Tibial nerve (tissue), 4 donors: ENCODE results near the gene DMD. TPM values are rescaled to one million over a fixed set of nuclear protein-coding genes. Genes with fewer than 3 reads are reported as not detected.

Experiments used
- DNase-seq, 2 donors: peaks; one replicate each; pipeline ENCODE4 v3.0.0-alpha.2; 2019; ENCODE audit warnings: low spot score in 2 of 2
- H3K27ac ChIP-seq, 4 donors: fragments of 200-600 bp; sonication (generic) in 3 of 4; one replicate each; pipeline ENCODE4 v1.5.1; 2017 to 2019; ENCODE audit warnings: mild to moderate bottlenecking in 1 of 4
- H3K27me3 ChIP-seq, 2 donors: fragments of 200-600 bp; sonication (generic) in 1 of 2; one replicate each; pipeline versions ENCODE4 v1.5.1 to v1.6.0; 2017 to 2019
- H3K36me3 ChIP-seq, 3 donors: fragments of 200-600 bp; sonication (generic); one replicate each; pipeline ENCODE4 v1.5.1; 2018 to 2019
- H3K4me1 ChIP-seq, 4 donors: fragments of 200-600 bp; sonication (generic) in 3 of 4; one replicate each; pipeline ENCODE4 v1.5.1; 2017 to 2019
- H3K4me3 ChIP-seq, 4 donors: fragments of 200-600 bp; sonication (generic) in 3 of 4; one replicate each; pipeline ENCODE4 v1.5.1; 2017 to 2019; ENCODE audit warnings: mild to moderate bottlenecking in 1 of 4, moderate library complexity in 1 of 4
- H3K9me3 ChIP-seq, 4 donors: fragments of 200-600 bp; sonication (generic) in 3 of 4; one replicate each; pipeline ENCODE4 v1.5.1; 2017 to 2019
- EP300 ChIP-seq, 2 donors: sonication (generic); formaldehyde crosslinking; IDR thresholded peaks; one replicate each; pipeline ENCODE4 v1.6.1; 2017; ENCODE audit warnings: antibody characterized with exemption in 2 of 2, mild to moderate bottlenecking in 1 of 2
- POLR2A ChIP-seq, 2 donors: fragments of 450-650 bp; IDR thresholded peaks; one replicate each; pipeline ENCODE4 v1.6.1; 2017; ENCODE audit warnings: antibody characterized with exemption in 2 of 2, mild to moderate bottlenecking in 2 of 2, moderate library complexity in 2 of 2
- WGBS, 2 donors: methylation state at CpG; one replicate each; pipeline ENCODE4 v1.1.5; 2018; 5-methylcytosine and 5-hydroxymethylcytosine counted together
- total RNA-seq, 4 donors: library from RNA; depleted of rRNA; stranded (reverse); fragments of >200 nt; gene quantifications; one replicate each; pipeline ENCODE4 v1.1.0, GENCODE V29; 2016
- TF ChIP-seq, protein P1 (sequence below), 5 experiments: fragments of 200-600 bp in 3 of 5; fragments of 450-650 bp in 2 of 5; sonication (generic) in 3 of 5; IDR thresholded peaks; one replicate each; pipeline ENCODE4 v1.5.1; 2016 to 2019; ENCODE audit warnings: antibody characterized with exemption in 5 of 5, mild to moderate bottlenecking in 3 of 5, moderate library complexity in 2 of 5

Gene DMD
- total RNA-seq, 4 donors from 2014 or later: 156 to 345 (median 245) TPM

DNA sequence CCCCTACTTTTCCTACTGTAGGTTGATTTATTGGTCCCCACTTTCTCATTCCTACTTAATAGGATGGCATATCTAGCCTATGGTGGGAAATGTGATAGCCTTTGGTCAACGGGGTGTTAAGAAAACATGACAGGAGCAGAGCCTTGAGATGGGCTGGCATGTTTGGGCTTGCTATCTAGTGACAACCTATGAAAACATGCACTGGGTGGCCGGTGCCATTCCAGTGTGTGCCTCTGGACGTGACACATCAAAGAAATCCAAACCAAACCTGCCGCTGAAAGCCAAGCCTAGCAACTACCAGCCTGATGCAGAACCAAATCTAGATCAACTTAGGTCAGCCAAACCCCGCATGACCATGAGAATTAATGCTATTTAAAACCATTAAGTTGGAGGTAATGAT, 317.6 kb downstream of the DMD start:
- Histone ChIP-seq H3K27ac (no peak overlapping the region), H3K9me3 (no peaks in the 10 kb centered on the region), H3K36me3 (no peaks in the 10 kb centered on the region), H3K27me3 (no peaks in the 10 kb centered on the region), H3K4me1 (no peaks in the 10 kb centered on the region), H3K4me3 (no peak overlapping the region)
- DNase-seq: no peak
- TF ChIP-seq EP300 (IDR thresholded peaks at IDR 0.05) (no peak), POLR2A (IDR thresholded peaks at IDR 0.05) (no peak)
- TF ChIP-seq, protein P1, sequence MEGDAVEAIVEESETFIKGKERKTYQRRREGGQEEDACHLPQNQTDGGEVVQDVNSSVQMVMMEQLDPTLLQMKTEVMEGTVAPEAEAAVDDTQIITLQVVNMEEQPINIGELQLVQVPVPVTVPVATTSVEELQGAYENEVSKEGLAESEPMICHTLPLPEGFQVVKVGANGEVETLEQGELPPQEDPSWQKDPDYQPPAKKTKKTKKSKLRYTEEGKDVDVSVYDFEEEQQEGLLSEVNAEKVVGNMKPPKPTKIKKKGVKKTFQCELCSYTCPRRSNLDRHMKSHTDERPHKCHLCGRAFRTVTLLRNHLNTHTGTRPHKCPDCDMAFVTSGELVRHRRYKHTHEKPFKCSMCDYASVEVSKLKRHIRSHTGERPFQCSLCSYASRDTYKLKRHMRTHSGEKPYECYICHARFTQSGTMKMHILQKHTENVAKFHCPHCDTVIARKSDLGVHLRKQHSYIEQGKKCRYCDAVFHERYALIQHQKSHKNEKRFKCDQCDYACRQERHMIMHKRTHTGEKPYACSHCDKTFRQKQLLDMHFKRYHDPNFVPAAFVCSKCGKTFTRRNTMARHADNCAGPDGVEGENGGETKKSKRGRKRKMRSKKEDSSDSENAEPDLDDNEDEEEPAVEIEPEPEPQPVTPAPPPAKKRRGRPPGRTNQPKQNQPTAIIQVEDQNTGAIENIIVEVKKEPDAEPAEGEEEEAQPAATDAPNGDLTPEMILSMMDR (IDR thresholded peaks at IDR 0.05): no peak
- WGBS, 2 donors: 77 to 93% methylated on average over 5 of the region's 5 CpGs

DNA sequence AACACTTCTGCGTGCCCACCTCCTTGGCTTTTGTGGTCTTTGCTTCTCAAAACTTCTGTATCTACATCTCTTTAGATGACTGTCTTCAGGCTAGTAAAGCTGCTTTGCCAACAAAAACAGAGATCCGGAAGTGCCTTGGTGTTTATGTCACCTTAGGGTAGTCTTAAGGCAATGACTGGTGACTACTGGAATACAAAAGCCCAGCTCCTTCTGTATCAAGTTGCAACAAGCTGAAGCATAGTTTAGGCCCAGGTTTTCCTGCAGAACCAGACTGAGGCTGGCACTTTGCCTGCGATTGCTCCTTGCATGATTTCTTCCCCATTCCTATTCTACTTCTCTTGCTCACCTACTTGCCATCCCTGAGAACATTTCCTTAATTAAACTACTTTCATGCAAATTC, 333.8 kb downstream of the DMD start:
- Histone ChIP-seq H3K4me3 (no peak overlapping the region), H3K27ac (no peak overlapping the region), H3K36me3 (no peaks in the 10 kb centered on the region), H3K9me3 (no peaks in the 10 kb centered on the region), H3K27me3 (no peaks in the 10 kb centered on the region), H3K4me1 (no peaks in the 10 kb centered on the region)
- 81 to 90% methylated on average over 3 of the region's 3 CpGs for whole genome bisulfite sequencing, 2 donors
- DNase-seq: no peak
- TF ChIP-seq, protein P1 (IDR thresholded peaks at IDR 0.05): no peak
- TF ChIP-seq EP300 (IDR thresholded peaks at IDR 0.05): no peak
- TF ChIP-seq POLR2A (IDR thresholded peaks at IDR 0.05): no peak

GRCh38 chrX:32874839-32875238, 336.5 kb downstream of the DMD start:
- no peak overlapping the region for H3K27ac ChIP-seq
- H3K9me3 ChIP-seq: no peaks in the 10 kb centered on the region
- H3K36me3 ChIP-seq: no peaks in the 10 kb centered on the region
- no peak overlapping the region for H3K4me3 ChIP-seq
- WGBS, 2 donors: 89 to 94% methylated on average over 4 of the region's 4 CpGs
- no peaks in the 10 kb centered on the region for H3K27me3 ChIP-seq
- TF ChIP-seq, protein P1 (IDR thresholded peaks at IDR 0.05): no peak
- no peak for TF ChIP-seq POLR2A (IDR thresholded peaks at IDR 0.05)
- TF ChIP-seq EP300 (IDR thresholded peaks at IDR 0.05): no peak
- no peak for DNase-seq
- no peaks in the 10 kb centered on the region for H3K4me1 ChIP-seq

DNA sequence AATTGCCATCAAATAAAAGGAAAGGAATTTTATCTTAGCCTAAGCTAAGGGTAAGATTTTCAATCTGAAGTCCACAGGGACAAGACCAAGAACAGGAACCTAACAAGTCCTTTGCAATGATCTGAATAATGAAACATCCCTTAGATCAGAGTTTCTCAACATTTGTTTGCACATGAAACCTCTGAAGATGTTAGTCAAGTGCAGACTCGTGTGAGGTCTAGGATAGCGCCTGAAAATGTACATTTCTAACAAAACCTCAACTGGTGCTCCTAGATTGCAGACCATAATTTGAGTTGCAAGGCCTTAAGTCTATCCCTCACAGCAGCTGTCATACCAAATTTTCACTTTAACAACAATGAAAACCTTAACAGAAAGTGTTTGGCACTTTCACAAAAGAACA, 337.6 kb downstream of the DMD start:
- Histone ChIP-seq H3K27ac (no peak overlapping the region), H3K4me3 (no peak overlapping the region), H3K36me3 (no peaks in the 10 kb centered on the region), H3K27me3 (no peaks in the 10 kb centered on the region), H3K9me3 (no peaks in the 10 kb centered on the region), H3K4me1 (no peaks in the 10 kb centered on the region)
- TF ChIP-seq EP300 (IDR thresholded peaks at IDR 0.05) (no peak), POLR2A (IDR thresholded peaks at IDR 0.05) (no peak)
- TF ChIP-seq, protein P1 (IDR thresholded peaks at IDR 0.05): no peak
- no peak for DNase-seq
- WGBS, 2 donors: 74 to 81% methylated on average over 2 of the region's 2 CpGs

DNA sequence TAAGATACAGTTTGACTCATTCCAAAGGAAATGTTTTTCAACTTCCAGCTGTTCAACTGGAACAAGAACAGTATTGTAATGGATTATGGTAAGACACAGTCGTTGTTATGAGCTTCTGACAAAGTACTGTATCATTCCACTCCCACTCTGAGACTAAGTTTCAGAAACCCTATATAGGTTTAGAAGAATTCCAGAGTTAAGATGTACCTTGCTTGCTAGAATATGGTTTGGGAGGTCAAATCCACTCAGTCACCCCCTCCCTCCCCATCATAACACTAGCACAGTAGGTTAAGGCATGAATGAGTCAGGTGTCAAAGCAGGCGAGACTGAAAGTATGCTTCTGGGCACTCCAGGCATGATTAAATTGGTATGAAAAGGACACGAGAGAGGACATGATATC, 339.7 kb downstream of the DMD start:
- Histone ChIP-seq H3K9me3 (no peaks in the 10 kb centered on the region), H3K27ac (peak overlapping the region in 1 of 4 donors; percentile 60), H3K4me3 (no peak overlapping the region), H3K27me3 (no peaks in the 10 kb centered on the region), H3K36me3 (no peaks in the 10 kb centered on the region), H3K4me1 (no peaks in the 10 kb centered on the region)
- no peak for DNase-seq
- TF ChIP-seq EP300 (IDR thresholded peaks at IDR 0.05): no peak
- TF ChIP-seq, protein P1 (IDR thresholded peaks at IDR 0.05): no peak
- TF ChIP-seq POLR2A (IDR thresholded peaks at IDR 0.05): no peak
- WGBS, 2 donors: 48 to 50% methylated on average over 3 of the region's 3 CpGs
